Osteoblast (primary cell): Measurements from ENCODE around the gene STX18. TPM values are rescaled to one million over a fixed set of nuclear protein-coding genes. Genes with fewer than 3 reads are reported as not detected.

ENCODE experiments used
- DNase-seq: peaks from one replicate; pipeline ENCODE4 v3.0.0; 2011; ENCODE audit warnings: low spot score, mixed read lengths; ENCODE audit not compliant: insufficient read length; ENCODE audit errors: missing footprints
- H2AFZ ChIP-seq: 2 replicates; pipeline ENCODE4 v1.6.0; 2011; ENCODE audit warnings: mild to moderate bottlenecking, low read length
- H3K27ac ChIP-seq: 2 replicates; pipeline ENCODE4 v1.5.1; 2011; ENCODE audit warnings: mild to moderate bottlenecking, low read depth, low read length, moderate library complexity
- H3K27me3 ChIP-seq: 2 replicates; pipeline ENCODE4 v1.6.0; 2012; ENCODE audit warnings: mild to moderate bottlenecking, control low read depth, inconsistent platforms, low read length, moderate library complexity; ENCODE audit not compliant: insufficient read depth
- H3K36me3 ChIP-seq: 2 replicates; pipeline ENCODE4 v1.5.1; 2011; ENCODE audit warnings: mild to moderate bottlenecking, low read length, control low read depth, moderate library complexity; ENCODE audit not compliant: insufficient read depth
- H3K4me1 ChIP-seq: 2 replicates; pipeline ENCODE4 v1.5.1; 2011; ENCODE audit warnings: mild to moderate bottlenecking, low read length, control low read depth, moderate library complexity; ENCODE audit not compliant: insufficient read depth
- H3K4me2 ChIP-seq: 2 replicates; pipeline ENCODE4 v1.6.0; 2011; ENCODE audit warnings: mild to moderate bottlenecking, low read length; ENCODE audit not compliant: insufficient read depth
- H3K4me3 ChIP-seq: fragments of 200-600 bp; sonication (generic); 3 replicates; pipeline ENCODE4 v1.5.1; 2012; ENCODE audit warnings: mild to moderate bottlenecking, low read length, inconsistent platforms; ENCODE audit not compliant: insufficient read depth
- H3K79me2 ChIP-seq: 2 replicates; pipeline ENCODE4 v1.6.0; 2012; ENCODE audit warnings: mild to moderate bottlenecking, low read length, control low read depth, inconsistent platforms; ENCODE audit not compliant: insufficient read depth
- H3K9me3 ChIP-seq: 2 replicates; pipeline ENCODE4 v1.5.1; 2011; ENCODE audit warnings: low read depth, low read length, control low read depth
- H4K20me1 ChIP-seq: 2 replicates; pipeline ENCODE4 v1.6.0; 2012; ENCODE audit warnings: mild to moderate bottlenecking, low read length, control low read depth; ENCODE audit not compliant: insufficient read depth
- CTCF ChIP-seq: IDR thresholded peaks from 2 replicates; pipeline ENCODE4 v1.5.1; 2011; ENCODE audit warnings: mild to moderate bottlenecking, low read depth, low read length, moderate library complexity; ENCODE audit errors: extremely low read depth
- total RNA-seq: library from RNA; depleted of rRNA; stranded (reverse); fragments of >200 nt; gene quantifications from 2 replicates; pipeline ENCODE4 v1.2.3, GENCODE V29; 2012

Gene STX18
- total RNA-seq, 1 donor = 23.9 TPM

- no peak overlapping the region for H2AFZ ChIP-seq
- H3K79me2 ChIP-seq = peaks cover 34% of the 10 kb centered on the region
- no peak overlapping the region for H3K4me3 ChIP-seq
- H4K20me1 ChIP-seq = peaks cover 47% of the 10 kb centered on the region
- TF ChIP-seq CTCF = no peak
- H3K4me1 ChIP-seq = peaks cover 2% of the 10 kb centered on the region
- H3K27ac ChIP-seq = no peak overlapping the region
- H3K36me3 ChIP-seq = no peaks in the 10 kb centered on the region
- H3K4me2 ChIP-seq = no peak overlapping the region
- no peaks in the 10 kb centered on the region for H3K27me3 ChIP-seq
- H3K9me3 ChIP-seq = no peaks in the 10 kb centered on the region
- no peak for DNase-seq
These were observed 37.1 kb downstream of the STX18 start for GRCh38 chr4:4504783-4505182.

GRCh38 chr4:4502694-4503311 lies 39.0 kb downstream of the STX18 start:
- H3K27me3 ChIP-seq = no peaks in the 10 kb centered on the region
- H3K79me2 ChIP-seq = peaks cover 38% of the 10 kb centered on the region
- peak overlapping the region; percentile 50 for H3K27ac ChIP-seq
- peak overlapping the region; percentile 75 for H3K4me2 ChIP-seq
- no peak for TF ChIP-seq CTCF
- peaks cover 38% of the 10 kb centered on the region for H4K20me1 ChIP-seq
- peaks cover 2% of the 10 kb centered on the region for H3K4me1 ChIP-seq
- peak overlapping the region; percentile 50 for H3K4me3 ChIP-seq
- no peaks in the 10 kb centered on the region for H3K36me3 ChIP-seq
- DNase-seq = peak; percentile 61
- peak overlapping the region; percentile 39 for H2AFZ ChIP-seq
- no peaks in the 10 kb centered on the region for H3K9me3 ChIP-seq

GRCh38 chr4:4501679-4502078 lies 40.2 kb downstream of the STX18 start:
- Histone ChIP-seq H3K27ac (no peak overlapping the region), H3K4me3 (no peak overlapping the region), H3K4me1 (peaks cover 8% of the 10 kb centered on the region), H4K20me1 (peaks cover 47% of the 10 kb centered on the region), H3K79me2 (peaks cover 46% of the 10 kb centered on the region), H3K27me3 (no peaks in the 10 kb centered on the region), H3K4me2 (no peak overlapping the region), H3K36me3 (no peaks in the 10 kb centered on the region), H3K9me3 (no peaks in the 10 kb centered on the region), H2AFZ (no peak overlapping the region)
- DNase-seq = no peak
- no peak for TF ChIP-seq CTCF

GRCh38 chr4:4499438-4500123 lies 42.3 kb downstream of the STX18 start:
- peaks cover 49% of the 10 kb centered on the region for H3K79me2 ChIP-seq
- H3K4me3 ChIP-seq = no peak overlapping the region
- H4K20me1 ChIP-seq = peaks cover 42% of the 10 kb centered on the region
- no peak for TF ChIP-seq CTCF
- no peaks in the 10 kb centered on the region for H3K9me3 ChIP-seq
- no peak overlapping the region for H3K4me2 ChIP-seq
- H3K27me3 ChIP-seq = no peaks in the 10 kb centered on the region
- no peak overlapping the region for H2AFZ ChIP-seq
- no peak overlapping the region for H3K27ac ChIP-seq
- H3K36me3 ChIP-seq = no peaks in the 10 kb centered on the region
- no peak for DNase-seq
- peaks cover 8% of the 10 kb centered on the region for H3K4me1 ChIP-seq
